Colon (tissue), 2 donors: ENCODE measurements around the gene CORO2A.
"Not testable (repeated sequence)": the region's sequence is repeated elsewhere in the genome, so short reads cannot be mapped to it uniquely, and the experiment has no call there.

ENCODE experiments used
- FAIRE-seq: peaks from 2 replicates; lab custom pipeline; 2012; peaks lifted over from hg19 to GRCh38; lab: Jason Lieb, UNC
- donor health status: control.
- donor health status: control.

CORO2A gene

DNA sequence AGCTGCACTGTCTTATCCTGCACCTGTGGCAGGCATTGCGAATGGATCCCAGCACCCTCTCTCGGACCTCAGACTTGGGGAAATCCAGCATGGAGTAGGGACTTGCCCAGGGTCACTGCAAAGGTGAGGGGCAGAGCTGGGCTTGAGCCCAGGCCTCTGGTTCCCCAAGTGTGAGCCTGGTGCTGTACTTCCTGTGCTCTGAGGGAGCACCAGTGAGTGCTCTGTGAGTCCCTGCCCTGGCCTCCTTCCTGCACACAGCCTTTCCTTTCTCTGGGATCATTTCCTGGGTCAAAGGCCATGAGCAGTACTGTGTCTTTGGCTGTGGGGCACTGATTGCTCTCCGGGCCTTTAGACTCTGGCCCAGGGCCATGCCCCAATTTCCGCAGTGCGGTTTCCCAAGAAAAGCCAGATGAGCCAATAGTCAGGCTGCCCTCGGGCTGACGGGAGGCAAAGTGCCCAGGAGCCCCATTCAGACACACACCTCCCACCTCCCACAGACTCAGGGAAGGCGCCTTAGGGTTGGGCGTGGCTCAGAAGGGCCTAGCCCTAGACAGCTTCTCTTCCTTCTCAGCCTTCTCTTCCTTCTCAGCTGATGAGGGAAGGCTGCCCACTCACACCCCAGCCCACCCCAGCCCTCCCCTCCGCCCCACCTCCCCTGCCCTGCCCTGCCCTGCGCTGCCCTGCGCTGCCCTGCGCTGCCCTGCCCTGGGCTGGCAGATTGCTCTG, 50.1 kb downstream of the CORO2A start:
- FAIRE-seq, result no peak

DNA sequence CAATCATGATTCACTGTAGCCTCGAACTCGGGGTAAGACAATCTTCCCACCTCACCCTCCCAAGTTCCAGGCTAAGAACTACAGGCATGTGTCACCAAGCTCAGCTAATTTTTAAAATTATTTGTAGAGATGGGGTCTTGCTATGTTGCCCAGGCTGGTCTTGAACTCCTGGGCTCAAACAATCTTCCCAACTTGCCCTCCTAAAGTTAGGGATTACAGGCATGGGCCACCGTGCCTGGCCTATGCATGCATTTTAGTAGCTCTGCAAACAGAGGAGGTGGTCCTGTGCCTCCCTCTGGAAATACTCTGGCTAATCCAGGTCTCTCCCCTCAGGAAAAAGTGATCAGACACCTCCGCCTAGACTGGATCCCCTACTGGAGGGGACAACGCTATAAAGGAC, 51.9 kb downstream of the CORO2A start:
- FAIRE-seq, result no peak

DNA sequence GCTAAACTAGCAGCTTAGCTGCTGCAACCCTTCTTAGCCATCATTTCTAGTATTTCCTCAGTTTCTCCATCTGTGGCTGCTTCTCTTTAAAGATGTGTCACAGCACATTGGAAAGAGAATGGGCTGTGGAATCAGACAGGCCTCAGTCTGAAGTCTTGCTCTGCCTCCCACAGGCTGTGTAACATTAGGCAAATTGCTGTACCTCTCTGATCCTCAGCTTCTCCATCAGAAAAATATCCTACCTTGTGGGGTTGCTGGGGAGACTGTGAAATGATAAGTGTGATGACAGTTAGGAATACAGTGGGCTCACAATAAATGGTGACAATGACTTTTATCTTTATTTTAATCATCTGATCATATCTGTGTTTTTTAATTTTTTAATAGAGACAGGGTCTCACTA, 55.9 kb downstream of the CORO2A start:
- FAIRE-seq, result no peak

DNA sequence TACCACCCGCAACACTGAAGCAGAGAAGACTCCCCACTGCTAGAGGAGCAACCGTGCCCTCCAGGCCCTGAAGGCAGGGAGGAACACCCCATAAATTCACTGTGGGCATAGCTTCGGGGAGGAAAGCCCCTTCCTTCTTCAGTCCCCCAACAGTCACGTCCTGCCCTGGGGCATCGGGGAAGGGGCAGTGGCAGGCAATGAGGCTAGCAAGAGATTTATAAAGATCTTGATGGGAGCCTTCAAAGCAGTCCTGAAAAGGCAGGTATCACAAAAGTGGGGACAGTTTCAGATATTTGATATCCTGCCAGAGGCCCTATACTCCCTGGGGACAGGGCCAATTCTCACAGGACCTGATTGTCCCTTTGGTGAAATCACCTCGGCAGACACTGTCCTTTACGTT, 56.5 kb downstream of the CORO2A start:
- no peak for FAIRE-seq

DNA sequence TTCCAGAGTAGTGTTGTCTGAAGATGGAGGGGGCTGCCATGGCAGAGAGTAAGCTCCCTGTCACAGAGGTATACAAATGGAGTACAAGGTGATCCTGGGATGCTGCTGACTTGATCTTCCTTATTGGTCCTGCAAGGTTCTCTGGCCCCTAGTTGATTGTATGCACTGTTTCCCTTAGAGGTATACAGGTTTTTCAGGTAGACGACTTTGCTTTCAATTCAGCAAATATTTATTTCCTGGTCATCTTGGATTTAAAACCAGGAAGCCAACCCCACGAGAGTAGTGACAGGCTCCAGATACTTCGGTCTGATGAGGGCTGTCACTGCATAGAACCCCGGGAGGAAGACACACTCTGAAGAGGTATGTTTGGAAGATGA, 56.9 kb downstream of the CORO2A start:
- no peak for FAIRE-seq

DNA sequence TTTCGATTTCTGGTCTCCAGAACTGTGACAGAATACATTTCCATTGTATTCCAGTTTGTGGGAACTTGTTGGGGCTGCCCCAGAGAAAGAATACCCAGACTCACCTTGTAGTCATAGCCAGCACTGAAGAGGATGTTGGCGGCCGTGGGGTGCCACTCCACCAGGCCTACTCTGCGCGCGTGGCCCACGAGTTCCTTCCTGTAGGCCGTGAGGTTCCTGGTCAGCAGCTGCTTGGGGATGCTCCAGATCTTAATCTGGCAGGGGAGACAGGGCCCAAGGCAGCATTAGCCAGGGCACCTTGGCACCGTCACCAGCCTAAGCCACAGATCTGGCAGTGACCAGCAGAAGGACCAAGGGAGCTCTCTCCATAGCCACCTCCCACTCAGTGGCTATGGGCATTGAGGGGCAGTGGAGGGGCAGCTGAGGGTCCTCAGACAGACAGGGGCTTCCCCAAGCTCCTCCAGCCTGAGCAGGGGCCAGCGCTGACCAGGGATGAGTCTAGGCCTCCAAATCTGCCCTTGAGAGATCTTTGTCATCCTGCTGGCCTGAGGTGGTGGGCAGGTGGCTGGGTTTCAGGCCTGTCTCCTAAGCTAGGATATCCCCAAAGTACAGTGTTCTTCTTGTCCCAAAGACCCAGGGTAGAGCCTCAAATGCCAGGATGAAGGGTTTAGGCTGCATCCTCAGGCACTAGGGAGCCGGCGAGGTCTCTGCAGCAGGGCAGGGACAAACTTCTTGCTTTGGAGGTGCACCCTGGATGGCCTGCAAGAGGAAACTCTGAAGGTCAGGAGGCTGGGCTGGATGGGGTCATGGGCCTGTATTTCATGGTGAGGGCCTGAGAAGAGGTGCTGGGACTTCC, 57.5 kb downstream of the CORO2A start:
- FAIRE-seq, result no peak

DNA sequence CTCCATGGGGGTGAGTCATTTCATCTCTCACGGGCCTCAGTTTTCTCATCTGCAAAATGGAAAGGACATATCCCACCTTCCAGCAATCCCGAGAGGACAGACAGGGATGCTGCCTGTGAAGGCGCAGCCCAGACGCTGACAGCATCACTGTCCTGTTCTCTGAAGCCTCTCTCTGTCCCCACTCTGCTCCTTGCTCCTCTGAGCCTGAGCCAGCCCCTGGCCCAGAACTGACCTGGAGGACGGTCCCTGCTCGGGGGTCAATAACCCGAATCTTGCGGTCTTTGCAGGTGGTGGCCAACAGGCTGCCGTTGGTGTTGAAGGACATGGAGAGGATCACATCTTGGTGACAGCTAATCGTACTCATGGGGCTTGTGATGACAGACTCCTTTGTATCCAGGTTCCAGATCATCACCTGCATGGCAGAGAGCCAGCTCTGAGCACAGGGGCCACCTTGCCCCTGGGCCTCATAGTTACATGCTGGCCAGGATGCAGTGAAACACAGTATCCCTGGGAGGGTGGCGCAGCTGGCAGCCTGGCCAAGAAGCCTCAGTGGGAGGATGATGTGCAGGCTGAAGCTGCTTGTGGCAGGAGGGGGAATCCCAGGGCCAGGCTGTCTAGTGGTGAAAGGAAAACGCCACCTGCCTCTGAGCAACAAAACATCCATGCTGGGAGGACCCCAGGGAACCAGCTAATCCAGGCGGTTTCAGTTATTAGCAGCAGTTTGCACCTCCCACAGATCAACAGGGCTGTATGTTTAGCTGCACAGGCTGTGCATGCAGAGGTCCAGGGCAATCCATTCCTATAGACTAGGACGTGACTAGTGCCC, 59.4 kb downstream of the CORO2A start:
- FAIRE-seq, result no peak

DNA sequence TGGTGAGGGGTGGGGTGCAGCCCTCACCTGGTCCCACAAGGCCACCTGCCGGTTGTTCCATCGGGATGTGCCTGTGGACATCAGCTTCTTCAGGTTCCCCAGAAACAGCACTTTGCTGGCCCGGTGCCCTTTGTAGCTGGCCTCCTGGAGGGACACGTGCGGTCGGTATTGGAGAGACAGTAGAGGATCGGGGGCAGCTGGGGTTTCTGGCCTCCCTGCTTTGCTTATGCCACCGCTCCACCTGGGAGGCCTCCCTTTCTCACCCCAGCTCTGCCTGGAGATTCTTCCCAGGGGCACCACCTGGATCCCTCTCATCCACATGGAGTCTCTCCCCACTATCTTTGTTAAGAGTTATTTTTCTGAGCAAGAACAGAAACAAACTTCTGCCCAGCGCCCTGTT, 60.3 kb downstream of the CORO2A start:
- no peak for FAIRE-seq

DNA sequence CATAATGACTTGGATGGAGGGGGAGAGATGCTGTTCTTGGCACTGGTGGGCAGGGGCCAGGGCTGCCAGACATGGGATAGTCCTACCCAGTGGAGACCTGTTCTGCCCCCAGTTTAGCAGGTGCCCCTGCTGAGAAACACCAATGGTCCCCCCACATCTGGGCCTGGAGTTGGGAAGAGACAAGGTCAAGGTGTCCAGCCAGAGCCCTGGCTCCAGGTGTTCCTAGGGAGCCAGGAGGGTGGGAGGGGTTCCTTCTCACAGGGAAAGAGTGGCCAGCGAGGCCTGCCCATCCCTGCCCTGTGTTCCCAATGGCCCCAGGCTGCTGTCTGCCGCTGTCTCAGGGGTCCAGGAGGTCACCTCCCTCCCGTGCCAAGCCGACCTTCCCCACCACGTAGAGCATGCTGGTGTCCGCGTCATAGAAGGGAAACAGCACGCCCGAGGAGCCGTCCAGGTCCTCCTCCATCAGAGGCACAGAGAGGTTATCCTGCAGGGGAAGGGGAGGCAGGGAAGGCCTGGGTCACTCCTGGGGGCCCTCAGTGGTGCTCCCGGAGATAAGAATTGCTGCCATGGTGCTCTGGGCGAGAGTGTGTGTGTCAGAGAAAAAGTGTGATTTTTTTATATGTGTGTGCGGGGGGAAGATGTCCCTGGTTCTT, 61.7 kb downstream of the CORO2A start:
- no peak for FAIRE-seq

DNA sequence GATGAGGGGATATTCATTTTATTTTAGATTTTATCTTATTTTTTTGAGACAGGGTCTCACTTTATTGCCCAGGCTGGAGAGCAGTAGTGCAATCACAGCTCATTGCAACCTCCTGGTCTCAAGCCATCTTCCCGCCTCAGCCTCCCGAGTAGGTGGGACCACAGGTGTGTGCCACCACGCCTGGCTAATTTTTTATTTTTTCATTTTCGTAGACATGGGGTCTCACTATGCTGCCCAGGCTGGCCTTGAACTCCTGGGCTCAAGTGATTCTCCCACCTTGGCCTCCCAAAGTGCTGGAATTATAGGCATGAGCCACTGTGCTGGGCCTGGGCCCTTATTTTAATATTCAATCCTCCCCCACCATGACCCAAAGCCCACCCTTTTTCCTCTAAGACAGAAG, 62.4 kb downstream of the CORO2A start:
- not testable (repeated sequence) for FAIRE-seq

DNA sequence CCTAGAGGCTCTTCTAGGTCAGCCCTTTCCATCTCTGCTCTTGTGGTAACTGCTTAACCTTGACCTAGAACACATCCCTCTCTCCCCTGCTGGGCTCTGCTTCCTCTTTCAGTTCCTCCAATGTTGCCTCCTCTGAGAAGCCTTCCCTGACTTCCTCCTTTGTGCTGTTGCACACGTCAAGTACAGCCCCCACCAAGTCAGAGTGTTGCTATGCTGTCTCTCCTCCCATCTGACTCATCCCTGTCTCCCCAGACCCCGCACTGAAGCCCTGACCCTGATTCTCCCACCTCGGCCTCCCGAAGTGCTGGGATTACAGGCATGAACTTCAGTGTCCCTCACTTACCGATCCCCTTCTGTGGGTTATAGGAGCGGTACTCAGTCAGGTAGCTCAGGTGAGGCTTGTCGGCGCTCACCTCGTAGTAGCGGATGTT, 63.0 kb downstream of the CORO2A start:
- FAIRE-seq, result no peak

DNA sequence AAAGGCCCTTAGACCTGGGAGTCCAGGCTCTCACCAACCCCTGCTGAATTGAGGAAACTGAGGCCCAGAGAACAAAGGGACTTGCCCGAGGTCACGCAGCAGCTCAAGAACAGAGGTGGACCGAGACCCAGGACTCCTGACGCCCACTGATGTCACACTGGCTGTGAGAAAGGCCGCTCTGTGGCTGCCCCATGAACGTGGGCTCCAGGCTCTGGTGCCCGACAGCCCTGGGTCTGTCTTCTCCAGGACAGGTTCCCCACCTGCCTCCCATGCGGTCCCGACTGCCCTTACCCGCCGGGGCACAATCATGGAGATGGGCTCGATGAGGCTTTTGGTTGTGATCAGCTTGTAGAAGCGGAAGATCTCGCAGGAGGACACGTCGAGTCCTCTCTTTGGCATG, 64.1 kb downstream of the CORO2A start:
- no peak for FAIRE-seq

DNA sequence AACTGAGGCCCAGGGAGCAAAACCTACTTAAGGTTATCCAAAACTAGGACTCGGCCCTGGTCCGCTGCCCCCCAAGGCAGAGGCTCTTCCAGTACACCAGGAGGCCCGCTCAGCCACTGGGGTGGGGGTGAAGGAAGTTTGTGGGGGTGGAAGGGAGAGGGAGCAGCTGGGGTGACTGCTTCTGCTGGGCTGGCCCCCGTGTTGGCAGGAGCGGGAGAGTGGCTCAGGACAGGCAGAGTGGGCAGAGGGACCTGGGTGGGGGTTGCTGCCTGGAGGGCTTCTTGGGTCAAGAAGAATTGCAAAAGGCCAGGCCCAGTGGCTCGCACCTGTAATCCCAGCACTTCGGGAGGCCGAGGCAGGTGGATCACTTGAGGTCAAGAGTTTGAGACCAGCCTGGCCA, 65.2 kb downstream of the CORO2A start:
- no peak for FAIRE-seq

DNA sequence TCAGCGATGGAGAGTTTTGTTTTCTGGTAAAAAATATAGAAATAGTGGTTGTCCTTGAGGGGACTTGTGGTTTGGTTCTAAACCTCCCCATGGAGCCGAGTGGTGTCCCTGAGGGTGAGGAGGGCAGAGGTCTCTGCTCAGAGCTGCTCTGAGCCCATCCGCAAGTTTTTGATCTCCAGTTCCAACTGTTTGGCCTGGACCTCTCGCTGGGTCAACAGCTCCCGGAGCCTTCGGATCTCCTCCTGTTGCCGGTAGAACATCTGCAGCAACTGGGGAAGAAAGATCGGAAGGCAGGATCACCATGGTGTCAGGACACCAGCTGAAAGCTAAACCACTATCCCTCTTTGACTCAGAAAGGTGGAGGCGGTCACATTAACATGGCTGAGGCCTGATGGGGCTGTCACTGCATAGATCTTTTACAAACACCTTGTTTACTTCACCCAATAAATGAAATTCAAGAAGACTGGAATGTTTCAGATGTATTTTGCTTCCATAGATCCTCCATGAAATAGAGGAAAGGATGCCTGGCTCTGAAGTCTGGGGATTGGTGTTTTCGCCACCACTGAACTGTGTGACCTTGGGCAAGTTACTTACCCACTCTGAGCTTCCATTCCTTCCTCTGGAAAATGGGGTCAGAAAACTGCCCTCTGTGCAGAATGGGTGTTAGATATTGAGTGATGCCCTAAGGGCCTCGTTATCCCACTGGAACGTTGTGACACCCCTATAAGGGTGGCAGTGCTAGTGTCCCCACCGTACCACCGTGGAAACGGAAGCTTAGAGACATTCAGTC, 67.6 kb downstream of the CORO2A start:
- no peak for FAIRE-seq

DNA sequence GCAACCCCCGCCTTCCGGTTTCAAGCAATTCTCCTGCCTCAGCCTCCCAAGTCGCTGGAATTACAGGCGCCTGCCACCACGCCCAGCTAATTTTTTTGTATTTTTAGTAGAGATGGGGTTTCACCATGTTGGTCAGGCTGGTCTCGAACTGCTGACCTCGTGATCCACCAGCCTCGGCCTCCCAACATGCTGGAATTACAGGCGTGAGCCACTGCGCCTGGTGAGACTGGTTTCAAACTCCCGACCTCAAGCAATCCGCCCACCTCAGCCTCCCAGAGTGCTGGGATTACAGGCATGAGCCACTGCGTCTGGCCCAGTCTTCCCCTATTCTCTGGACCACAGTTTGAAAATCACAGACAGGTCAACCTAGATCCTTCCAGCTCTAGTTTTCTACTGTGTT, 68.3 kb downstream of the CORO2A start:
- FAIRE-seq, result not testable (repeated sequence)

DNA sequence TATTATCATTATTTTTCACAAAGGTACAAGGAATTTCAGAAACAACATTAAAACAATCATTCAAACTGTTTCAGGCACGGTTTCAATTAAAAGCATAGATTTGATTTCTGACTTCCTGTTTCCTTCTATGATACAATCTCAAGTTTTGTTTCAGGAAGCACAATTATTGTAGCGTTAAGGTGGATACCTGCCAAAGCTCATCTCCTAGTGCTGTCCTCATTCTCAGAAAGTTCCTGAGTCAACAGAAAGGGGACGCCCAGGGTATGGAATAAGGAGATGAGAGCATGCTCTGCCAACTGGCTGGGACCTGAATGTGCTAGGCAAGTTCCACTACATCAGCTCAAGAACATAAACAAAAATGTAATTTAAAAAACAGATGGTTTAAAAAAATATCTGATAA, 71.4 kb downstream of the CORO2A start:
- FAIRE-seq, result no peak

DNA sequence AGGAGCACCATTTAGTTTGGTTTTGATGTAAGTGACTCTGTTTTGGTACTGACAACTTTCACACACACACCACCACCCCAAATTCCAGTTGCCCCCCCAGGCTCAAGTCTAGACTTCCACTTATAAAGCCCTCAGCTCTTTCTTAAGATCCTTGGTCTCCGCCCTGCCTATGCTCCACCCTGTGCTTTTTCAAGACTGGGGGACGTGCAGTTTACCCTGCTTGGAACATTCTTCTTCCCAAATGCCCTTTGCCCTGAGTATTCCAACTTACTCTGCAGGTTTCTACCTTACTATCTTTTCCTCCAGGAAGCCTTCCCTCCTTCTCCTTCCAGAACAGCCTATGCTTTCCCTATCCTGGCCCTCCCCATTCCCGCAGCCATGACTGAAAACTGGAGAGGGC, 72.0 kb downstream of the CORO2A start:
- FAIRE-seq, result no peak

DNA sequence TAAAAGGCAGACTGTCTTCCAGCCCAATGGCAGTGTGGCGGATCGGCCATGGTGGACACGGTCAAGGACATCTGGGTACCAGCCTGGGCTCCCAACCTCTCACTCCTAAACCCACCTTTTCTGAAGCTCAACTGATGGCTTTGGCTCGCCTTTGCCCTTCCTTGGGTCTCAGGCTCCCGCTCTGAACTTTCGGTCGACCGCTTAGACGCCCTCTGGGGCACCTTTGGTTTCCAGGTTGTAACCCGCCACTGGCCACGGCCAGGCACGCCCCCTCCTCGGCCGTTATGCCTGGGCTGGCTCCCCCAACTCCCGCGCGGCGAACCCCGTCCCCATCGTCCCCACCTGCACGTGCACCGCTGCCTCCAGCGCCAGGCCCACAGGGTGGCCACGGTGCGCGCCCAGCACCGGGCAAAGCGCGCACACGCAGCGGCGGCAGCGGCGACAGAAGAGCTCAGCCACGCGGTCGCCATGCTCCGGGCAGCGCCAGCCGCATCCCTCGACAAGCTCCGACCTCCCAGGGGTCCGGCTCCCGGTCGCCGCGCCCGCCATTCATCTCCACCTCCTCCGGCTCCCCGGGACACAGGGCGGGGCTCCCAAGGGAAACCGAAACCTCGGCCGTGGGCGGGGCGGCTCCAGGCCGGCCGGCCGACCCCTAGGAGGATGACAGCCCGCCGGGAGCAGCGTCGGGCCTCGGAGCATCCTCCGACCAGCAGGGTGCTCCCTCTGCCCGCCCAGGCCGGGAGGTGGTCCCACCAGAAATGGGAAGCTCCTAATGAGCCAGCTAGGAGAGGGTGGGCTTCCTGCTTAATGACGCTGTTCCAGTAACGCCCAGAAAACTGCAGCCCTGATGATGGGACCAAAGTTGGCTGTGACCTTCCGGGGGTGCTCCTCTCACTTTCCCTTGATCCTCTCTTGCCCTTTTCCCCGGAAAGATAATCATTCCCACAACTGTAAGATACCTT, 73.5 kb downstream of the CORO2A start, which contains the start of gene TRIM14:
TRIM14 (minus strand) TSS at position 583 of the 962 bp plus-strand sequence; CDS start at position 549, 34 bp downstream.
- FAIRE-seq, result no peak

DNA sequence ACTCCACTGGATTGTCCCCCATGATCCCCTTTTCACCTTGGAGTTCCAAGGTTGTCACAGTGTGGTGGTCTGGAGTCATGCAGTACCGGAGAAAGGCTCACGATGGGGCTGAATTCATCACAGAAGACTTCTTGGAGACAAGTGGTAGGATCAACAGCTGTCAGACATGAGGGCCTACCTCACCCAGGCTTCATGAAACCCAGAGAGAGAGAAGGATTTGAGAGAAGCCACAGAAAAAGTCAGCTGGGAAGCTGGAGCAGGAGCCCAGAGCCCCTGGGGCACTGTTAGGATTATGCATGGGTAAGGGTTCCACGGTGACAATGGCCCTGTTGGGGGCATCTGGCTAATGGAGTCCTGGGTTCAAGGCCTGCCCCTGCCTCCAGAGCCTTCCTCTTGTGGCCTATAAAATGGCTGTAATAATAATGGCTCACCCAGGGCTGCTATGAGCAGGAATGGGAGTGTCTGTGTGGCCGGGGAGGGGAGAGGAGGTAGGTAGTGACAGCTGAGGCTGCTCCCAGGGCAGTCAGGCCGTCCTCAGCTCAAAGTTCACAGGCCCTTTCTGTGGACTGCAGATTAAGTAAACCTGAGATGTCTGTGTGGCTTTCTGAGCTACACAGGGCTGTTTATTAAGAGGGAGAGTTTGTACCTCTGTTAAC, 74.3 kb downstream of the CORO2A start:
- FAIRE-seq, result no peak

DNA sequence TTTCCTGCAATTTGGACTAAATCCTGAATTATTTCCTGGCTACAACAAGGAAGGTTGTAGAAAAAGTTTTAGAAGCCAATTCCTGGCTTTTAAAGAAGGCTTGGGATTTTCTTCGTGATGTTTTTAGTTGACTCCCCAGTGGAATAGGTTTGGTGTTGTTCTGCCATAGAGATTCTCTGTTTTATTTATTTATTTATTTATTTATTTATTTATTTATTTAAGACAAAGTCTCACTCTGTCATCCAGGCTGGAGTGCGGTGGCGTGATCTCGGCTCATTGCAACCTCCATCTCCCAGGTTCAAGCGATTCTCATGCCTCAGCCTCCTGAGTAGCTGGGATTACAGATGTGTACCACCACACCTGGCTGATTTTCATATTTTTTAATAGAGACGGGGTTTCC, 75.3 kb downstream of the CORO2A start:
- FAIRE-seq, result not testable (repeated sequence)
